Measurements from ENCODE around the gene RNF10.

- TF ChIP-seq, protein P1, sequence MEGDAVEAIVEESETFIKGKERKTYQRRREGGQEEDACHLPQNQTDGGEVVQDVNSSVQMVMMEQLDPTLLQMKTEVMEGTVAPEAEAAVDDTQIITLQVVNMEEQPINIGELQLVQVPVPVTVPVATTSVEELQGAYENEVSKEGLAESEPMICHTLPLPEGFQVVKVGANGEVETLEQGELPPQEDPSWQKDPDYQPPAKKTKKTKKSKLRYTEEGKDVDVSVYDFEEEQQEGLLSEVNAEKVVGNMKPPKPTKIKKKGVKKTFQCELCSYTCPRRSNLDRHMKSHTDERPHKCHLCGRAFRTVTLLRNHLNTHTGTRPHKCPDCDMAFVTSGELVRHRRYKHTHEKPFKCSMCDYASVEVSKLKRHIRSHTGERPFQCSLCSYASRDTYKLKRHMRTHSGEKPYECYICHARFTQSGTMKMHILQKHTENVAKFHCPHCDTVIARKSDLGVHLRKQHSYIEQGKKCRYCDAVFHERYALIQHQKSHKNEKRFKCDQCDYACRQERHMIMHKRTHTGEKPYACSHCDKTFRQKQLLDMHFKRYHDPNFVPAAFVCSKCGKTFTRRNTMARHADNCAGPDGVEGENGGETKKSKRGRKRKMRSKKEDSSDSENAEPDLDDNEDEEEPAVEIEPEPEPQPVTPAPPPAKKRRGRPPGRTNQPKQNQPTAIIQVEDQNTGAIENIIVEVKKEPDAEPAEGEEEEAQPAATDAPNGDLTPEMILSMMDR (conservative IDR thresholded peaks at IDR 0.05; ENCODE audit: low read depth, low read length) = no peak
- TF ChIP-seq EZH2phosphoT487 (IDR thresholded peaks at IDR 0.05; ENCODE audit: borderline replicate concordance, low read length) (no peak), EZH2 (IDR thresholded peaks at IDR 0.05; ENCODE audit: low read length, unreplicated experiment) (no peak)
These were observed 37.1 kb downstream of the RNF10 start for GRCh38 chr12:120571299-120571698.
